LoVo (cell line): ENCODE results near the gene OR4D1.

Experiments used
- DNase-seq: peaks from one replicate; pipeline ENCODE4 v3.0.0-alpha.2; 2016; ENCODE audit warnings: low spot score

OR4D1 gene

GRCh38 chr17:58156839-58157803 is 8.9 kb downstream of the OR4D1 start:
- no peak for DNase-seq

- no peak for DNase-seq
Observed at GRCh38 chr17:58158181-58158580, 10.0 kb downstream of the OR4D1 start.

DNA sequence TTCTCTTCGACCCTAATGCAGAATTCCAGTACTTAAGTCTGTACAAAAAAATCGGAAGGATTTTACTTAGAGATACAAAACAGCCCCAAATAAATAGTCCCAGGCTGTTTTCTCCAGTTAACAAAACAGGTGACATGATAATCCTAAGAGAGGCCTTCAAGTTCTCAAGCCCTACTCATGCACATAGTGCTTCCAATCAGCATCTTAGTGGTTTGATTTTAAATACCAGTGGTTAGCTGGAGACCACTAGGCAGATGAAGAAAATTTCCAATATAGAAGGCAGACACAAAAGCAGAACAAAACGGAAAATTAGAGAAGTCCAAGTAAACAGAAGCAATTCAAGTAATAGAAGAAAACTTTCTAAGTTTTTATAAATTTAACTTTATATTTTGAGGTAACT is 13.4 kb downstream of the OR4D1 start:
- no peak for DNase-seq

DNA sequence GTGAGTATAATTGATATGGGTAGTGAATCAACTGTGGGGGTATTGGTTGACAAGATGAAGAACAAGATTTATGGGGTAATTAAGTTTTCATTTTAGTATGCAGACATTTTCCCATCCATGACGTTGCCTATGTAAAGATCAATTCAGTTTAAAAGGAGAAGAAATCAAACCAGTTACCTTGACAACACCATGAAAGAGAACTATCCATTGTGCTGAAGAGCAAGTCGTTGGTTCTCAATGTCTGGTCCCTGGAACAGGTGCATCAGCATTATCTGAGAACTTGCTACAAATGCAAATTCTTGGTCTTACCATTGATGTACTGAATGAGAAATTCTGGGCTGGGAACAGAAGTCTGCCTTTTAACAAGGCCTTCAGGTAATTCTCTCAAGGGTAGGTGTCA is 17.8 kb downstream of the OR4D1 start:
- DNase-seq, result no peak

DNA sequence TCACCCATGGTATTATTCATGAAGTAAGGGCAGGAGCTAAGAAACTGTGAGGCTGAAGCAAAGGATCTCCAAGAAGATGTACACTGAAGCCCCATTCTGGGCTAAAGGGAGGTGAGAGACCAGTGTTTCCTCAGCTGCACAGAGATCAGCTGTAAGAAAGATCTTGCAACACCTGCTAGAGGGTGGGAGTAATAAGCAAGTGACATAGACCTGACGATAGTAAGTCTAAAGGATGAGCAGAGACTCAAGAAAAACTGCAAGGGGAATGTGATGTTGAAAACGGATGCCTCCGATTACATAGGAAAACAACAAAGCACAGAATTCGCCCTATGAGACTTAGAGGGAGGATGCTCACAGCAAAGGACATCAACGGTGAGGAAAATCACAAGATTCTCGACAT is 18.5 kb downstream of the OR4D1 start, which contains the start of gene OR4D2:
Gene OR4D2 (plus strand): TSS at position 301 of the 400 bp plus-strand sequence. CDS start 2,674 bp downstream, outside the sequence.
- no peak for DNase-seq

GRCh38 chr17:58170622-58171021 is 22.4 kb downstream of the OR4D1 start:
- DNase-seq, result no peak

GRCh38 chr17:58172369-58173071 is 24.3 kb downstream of the OR4D1 start:
- DNase-seq, result peak; percentile 20

DNA sequence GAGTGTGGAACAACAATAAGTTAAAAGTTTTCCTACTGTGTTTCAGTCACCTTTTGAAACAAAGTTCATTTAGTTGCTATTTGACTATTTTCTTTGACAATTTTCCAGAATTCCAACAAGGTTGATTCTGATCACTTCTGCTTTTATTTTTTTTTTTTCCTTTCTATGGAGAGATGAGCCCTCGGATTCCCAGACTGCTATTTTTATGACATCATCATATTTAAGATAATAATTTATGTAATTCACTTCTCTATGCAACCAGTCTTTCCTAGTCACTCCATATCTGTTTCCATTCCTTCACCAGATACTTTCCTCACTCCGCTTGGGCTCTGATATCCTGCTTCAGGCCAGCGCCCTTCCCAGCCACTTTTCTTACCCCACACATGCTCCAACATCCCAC is 26.7 kb downstream of the OR4D1 start:
- DNase-seq, result no peak

GRCh38 chr17:58176200-58176599 is 28.0 kb downstream of the OR4D1 start:
- no peak for DNase-seq

GRCh38 chr17:58181796-58182195 is 33.6 kb downstream of the OR4D1 start:
- DNase-seq, result no peak

DNA sequence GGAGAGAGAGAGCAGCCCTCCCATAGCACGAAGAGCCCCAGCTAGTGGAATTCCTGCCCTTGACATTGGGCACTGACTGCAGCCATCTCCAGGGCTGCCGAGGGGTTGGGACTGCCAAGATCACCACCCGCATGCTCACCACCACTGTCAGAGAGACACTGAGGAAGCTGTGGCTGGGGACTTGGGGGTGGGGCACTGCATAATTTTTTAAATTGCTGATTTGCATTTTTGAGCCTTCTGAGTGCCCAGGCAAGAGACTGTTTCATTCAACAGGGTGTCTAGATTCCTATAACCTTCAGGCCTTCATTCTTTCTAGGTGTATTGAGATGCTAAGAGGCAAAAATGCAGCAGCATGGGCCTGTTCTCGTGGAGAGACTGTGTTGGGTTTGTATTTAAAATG is 35.3 kb downstream of the OR4D1 start:
- DNase-seq, result no peak

GRCh38 chr17:58184308-58184985 is 36.3 kb downstream of the OR4D1 start:
- DNase-seq, result no peak

- no peak for DNase-seq
Observed at GRCh38 chr17:58184986-58185761, 37.0 kb downstream of the OR4D1 start.

GRCh38 chr17:58186591-58186990 is 38.4 kb downstream of the OR4D1 start:
- DNase-seq, result no peak

- no peak for DNase-seq
Observed at GRCh38 chr17:58187063-58187462, 38.9 kb downstream of the OR4D1 start.

DNA sequence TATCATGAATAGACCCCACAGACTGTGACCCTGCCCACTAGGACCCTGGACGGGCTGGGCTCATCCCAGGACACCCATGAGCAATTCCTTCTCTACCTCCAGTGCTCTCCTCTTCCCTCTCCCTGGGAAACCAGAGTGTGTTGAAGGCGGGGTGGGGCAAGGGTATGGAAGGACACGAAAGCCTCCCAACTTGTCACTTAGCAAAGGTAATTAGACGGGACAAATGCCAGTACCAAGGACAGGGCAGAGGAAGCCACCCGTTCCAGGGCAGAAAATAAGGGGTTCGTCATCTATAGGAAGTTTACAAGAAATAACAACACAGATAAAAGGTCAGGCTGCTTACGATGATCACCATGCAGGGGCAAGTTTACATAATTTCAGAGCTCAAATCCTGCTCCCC is 39.5 kb downstream of the OR4D1 start:
- DNase-seq, result no peak

DNA sequence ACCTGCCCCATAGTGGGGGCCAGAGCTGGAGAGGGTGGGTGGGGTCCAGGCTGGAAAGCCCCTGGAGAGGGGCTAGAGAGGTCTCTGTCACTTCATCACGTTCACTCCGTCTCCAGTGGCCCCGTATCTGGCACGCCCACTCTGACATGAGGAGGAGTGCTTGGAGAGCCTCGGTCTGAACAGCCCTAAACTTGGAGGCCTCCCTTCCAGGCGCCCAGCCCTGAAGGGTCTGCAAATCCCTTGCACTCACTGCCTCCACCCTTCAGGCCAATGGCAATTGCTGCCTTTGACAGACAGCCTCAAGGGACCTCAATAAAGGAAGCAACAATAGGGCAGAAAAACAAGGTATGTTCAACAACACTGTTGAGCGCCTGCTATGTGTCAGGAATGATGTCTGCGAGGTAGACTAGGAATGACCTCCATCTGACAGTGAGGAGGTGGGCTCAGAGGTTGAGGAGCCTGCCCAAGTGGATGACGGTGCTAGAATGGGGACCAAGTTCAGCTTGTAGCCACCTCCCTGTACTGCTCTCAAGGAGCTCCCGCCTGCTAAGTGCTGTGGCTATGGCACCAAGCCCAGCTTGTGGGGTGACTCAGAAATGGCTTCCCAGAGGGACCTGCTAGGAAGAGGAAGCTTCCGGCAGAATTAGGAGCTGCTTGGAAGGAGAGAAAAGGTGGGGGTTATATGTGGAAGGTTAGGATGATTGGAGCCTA is 41.4 kb downstream of the OR4D1 start:
- peak; percentile 58 for DNase-seq

- no peak for DNase-seq
Observed at GRCh38 chr17:58191241-58191896, 43.2 kb downstream of the OR4D1 start.

DNA sequence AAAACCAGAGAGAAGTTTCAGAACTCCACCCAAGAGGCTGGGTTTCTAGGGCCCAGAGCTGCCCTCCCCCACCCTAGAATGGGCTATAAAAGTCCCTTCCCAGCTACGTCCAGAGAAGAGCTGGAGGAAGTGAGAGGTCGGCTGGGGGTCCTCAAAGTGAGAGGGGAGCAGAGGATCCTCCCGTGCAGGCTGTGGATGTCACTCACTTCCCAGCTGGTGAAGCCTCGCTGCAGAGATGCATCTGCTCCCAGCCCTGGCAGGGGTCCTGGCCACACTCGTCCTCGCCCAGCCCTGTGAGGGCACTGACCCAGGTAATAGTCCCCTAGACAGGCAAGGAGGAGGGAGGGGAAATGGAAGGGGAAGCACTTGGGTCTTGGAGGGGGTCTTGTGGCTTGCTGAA is 44.4 kb downstream of the OR4D1 start, which contains the start of gene EPX:
Gene EPX (plus strand): TSS at position 115 of the 400 bp plus-strand sequence. CDS start 121 bp downstream, at position 236.
- no peak for DNase-seq

DNA sequence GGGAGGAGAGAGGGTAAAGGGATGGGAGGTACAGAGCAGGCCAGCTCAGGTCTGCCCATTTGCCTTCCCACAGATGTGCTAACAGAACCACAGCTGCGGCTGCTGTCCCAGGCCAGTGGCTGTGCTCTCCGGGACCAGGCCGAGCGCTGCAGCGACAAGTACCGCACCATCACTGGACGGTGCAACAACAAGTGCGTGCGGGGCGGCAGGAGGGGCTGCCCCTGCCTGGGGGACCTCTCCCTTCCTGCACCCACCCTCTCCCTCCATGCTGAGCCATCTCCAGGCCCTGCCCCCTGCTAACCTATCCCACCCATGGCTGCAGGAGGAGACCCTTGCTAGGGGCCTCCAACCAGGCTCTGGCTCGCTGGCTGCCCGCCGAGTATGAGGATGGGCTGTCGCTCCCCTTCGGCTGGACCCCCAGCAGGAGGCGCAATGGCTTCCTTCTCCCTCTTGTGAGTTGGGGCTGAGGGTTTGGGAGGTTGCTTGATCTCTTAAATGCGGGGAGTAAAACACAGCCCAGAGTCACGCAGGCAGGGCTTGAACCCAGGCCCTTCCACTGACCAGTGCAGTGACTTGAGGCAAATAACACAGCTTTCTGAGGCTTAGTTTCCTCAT is 45.6 kb downstream of the OR4D1 start:
- DNase-seq, result no peak
